ENCODE results near the gene MCF2L.

GRCh38 chr13:112997188-112998130 lies 28.4 kb downstream of the MCF2L start:
- TF ChIP-seq CTCF (IDR thresholded peaks at IDR 0.05) (no peak), POLR2A (IDR thresholded peaks at IDR 0.05) (no peak)
